Stimulated activated CD8-positive, alpha-beta memory T cell treated with anti-CD3 and anti-CD28 coated beads, Interleukin-2, amount 100 ng/mL, for 1 hour (primary cell): ENCODE results near the gene RBMS2.
"Not testable (repeated sequence)": the region's sequence is repeated elsewhere in the genome, so short reads cannot be mapped to it uniquely, and the experiment has no call there.

Source experiments
- DNase-seq, 2 donors: peaks; one replicate each; pipeline ENCODE4 v3.0.0-alpha.2; 2020; ENCODE audit warnings: low read depth in 2 of 2

Gene RBMS2, protein sequence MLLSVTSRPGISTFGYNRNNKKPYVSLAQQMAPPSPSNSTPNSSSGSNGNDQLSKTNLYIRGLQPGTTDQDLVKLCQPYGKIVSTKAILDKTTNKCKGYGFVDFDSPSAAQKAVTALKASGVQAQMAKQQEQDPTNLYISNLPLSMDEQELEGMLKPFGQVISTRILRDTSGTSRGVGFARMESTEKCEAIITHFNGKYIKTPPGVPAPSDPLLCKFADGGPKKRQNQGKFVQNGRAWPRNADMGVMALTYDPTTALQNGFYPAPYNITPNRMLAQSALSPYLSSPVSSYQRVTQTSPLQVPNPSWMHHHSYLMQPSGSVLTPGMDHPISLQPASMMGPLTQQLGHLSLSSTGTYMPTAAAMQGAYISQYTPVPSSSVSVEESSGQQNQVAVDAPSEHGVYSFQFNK

DNA sequence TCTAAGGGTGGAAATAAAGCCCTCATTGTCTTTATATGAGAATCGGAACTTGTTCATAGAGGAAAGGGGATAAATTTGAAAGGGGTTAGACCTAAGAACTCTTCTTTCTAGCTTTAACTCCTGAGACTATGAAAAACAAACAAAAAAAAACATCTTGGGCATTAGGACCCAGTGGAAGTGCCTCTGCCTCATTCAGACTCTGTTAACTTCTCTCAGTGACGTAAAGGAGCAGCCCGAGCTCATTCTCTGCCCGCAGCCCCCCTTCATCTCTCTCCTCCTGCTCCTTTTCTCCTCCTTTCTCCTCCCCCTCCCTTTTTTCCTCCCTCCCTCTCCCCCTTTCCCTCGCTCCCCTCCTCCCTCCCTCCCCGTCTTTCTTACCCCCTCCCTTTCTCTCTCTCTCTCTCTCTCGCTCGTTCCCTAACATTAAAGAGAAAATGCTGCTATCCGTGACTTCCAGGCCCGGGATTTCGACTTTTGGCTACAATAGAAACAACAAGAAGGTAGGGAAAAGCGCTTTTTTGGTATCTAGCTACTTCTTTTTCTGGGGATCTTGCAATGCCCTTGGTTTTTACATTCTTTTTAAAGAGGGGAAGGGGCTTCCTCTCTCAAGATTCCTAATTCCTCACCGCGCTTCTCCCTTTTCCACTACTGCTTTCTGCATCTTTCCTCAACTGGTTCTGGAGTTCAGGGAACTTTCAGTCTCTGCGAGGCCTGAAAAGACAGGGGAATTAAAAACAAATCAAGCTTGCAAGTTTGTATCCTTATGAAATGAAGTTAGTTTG is at the start of gene RBMS2:
Gene RBMS2, plus strand, starts transcription at position 231 of the 782 bp plus-strand sequence. Its CDS starts 204 bp downstream, at position 435.
- peak; percentile 6 to 7 for DNase-seq

DNA sequence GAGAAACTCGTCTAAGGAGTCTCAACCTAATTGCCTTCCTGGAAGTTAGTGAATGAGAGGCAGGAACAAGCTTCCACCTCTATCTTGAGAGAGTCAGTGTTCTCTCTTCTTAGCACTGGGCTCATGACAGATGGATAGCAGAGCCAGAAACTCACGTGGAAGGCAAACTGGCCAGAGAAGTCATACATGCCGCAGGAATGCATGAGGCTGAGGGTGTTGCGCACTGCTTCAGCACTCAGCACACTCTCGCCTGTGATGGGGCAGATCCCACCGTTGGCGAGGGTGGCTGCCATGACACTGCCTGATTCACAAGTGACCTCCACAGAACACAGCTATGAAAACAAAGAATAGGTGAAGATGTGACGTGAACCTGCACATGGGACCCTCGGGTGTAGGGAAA is 47.2 kb upstream of the RBMS2 start:
- no peak for DNase-seq

DNA sequence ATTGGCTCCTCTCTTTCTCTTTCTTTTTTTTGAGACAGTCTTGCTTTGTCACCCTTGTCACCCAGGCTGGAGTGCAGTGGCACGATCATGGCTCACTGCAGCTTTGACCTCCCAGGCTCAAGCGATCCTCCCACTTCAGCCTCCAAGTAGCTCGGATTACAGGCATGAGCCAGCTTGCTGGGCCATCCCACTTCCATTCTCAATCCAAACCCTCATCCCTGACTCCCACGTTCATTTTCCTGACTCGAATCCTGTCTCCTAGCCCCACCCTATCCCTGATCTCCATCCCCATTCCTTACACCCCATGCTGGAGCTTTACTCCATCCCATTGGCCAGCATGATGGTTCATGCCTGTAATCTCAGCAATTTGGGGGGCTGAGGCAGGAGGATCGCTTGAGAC is 45.5 kb upstream of the RBMS2 start:
- no peak for DNase-seq

DNA sequence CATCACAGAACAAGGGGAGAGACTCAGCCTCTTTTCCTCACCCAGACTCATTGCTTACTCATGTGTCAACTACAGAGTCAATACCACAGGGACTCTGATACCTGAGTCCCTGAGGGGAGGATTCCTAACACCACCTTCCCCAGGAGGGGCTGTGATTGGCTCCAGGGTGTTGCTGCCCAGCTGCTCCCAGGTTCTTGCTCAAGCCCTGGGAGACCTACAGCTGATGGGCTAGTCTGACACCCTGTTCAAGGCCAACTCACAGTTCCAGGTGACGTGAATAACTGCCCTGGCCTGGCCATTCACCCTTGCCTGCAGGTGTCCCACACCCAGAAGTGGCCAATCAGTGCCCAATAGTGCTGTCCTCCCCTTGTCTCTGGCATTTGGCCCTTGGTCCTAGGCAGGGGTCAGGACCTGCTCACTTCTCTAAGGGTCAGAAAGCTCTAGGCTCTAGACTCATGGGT is 44.6 kb upstream of the RBMS2 start:
- DNase-seq, result no peak

DNA sequence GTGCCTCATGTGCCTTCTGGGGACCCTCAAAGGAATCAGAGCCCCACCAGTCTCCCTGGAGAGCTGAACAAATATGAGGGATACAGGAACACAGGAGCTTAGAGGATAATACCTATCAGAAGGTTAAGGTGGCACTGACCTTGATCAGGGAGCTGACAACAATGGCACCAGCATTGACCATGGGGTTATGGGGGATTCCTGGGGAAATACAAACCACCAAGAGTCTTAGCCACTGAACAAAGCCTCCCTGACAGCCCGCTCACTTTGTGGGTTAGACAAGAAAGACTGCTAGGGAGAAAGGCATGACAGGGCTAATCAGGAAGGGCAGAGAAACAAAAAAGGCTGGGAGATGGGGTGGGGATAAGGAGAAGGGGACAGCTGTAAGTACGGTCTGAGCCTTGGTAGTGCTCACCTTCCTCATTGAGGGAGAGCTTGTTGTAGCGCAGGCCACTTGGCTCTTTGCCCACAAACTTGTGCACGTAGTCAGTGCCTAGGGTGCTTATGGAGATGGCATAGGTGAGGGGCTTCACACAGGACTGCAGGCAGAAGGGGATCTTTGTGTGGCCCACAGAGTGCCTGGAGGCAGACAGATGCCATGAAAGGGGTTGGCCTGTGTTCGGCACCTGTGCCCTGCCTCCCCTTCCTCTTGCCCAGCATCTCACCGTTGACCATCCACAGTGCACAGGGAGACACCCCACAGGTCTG is 43.9 kb upstream of the RBMS2 start:
- no peak for DNase-seq

DNA sequence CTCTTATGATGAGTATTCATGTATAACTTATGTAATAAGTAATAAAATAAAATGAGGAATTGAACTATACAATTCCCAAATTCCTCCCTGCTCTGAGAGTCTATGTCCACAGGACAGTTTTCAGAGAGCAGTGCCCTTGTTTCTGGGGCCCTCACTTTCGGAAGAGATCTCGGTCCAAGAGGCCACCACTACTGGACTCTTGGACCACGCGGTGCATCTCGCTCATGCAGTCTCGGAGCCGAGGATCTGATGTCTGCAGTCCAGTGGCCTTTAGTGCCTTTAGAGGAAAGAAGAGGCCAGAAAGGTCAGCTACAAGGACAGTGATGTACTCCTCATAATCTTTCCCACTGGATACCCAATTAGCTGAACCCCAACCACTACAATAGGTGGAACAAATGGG is 42.0 kb upstream of the RBMS2 start:
- DNase-seq, result no peak

DNA sequence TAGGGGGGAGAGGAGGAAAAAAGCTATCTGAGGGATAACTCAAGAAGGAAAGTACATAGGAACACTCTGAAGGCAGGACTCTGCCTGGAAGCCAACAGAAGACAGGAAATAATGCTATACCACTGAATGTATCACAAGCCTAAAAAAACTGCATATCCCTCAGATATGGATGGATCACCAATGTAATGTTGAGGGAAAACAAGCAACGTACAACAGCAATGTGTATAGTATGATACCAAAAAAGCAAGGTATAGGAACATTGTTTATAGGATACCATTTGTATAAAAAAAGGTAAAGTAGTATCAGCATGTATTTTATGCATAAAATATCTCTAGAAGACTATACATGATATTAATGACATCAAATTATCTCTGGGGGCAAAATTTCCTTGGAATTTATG is 37.1 kb upstream of the RBMS2 start:
- no peak for DNase-seq

DNA sequence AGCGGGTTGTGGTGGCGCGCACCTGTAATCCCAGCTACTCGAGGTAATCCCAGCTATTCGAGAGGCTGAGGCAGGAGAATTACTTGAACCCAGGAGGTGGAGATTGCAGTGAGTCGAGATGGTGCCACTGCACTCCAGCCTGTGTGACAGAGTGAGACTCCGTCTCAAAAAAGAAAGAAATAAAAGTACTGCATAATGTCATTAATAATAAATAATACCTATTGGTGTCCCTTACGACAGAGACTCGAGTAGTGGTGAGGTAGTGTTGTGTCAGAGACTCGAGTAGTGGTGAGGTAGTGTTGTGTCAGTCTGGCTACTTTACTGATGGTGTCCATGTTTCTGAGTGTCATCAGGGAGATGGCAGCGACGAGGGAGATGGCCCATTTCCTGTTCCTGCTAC is 34.9 kb upstream of the RBMS2 start:
- DNase-seq, result no peak

DNA sequence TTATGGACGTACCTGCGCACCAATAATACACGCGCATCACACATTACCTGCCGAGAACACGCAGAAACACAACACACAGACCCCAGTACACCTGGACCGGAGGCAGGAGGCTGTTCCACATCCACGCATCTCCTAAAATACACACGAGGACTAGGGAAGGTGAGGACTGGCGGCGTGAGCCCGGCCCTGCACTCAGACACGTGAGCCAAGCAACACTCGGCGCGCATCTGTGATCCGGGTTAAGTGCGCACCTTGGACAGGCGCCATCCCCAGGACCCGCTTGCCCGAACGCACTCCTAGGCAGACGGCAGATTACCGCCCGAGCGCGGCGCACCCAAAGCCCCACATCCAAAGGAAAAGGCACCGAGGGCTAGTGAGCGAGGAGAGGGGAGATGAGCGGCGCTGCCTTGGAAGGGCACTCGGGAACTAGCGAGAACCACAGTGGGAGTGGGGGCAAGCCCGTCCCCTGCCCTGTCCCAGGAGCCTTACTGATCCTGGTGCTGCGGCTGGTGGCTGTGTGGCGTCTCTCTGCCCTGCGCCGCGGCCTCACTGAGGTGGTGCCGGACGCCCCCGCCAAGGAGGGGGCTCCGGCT is 34.1 kb upstream of the RBMS2 start:
- no peak for DNase-seq

DNA sequence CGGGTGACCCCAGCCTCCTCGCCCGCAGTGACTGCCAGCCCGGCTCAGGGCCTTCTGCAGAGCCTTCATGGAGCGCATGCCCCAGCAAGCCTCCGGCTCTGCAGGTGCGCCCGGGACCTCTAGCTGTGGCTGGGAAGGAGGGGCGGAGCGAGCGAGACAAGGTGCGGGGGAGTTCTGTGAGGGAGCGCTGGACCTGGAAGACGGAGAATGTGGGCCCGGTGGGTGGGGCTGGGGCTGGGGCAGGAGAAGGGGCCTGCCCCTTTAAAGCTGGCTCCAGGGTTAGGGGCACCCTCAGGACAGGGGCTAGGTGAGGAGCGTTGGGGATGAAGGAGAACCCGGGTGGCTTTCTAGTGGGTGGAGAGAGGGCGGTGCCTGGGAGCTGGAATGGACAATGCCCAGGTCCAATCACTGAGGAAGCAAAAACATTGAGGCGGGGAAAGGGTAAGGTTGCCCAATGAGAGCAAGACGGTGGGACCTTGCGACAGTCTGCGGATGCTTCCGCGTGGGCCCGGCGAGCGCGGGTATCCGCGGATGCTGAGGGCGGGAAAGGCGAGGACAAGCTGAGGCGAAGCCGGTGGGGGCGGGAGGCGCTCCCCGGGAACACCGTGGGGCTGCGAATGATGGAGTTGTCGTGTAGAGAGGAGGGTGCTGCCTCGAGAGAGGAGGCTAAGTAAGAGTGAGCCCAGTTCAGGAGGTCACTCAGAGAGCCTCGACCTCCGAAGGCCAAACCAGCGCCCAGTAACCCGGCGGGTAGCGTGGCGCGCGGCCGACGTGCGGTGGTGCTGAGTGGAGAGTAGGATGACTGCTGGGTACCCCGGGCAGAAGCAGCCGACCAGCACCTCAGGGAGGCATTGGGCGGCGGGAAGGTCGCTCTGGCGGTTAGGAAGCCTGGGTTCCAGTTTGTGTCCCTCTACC is 33.3 kb upstream of the RBMS2 start, which contains the start of gene GLS2:
Gene GLS2, minus strand, starts transcription at position 121 of the 915 bp plus-strand sequence. Its CDS starts 43 bp downstream, at position 78.
- peak; percentile 45 to 48 for DNase-seq

DNA sequence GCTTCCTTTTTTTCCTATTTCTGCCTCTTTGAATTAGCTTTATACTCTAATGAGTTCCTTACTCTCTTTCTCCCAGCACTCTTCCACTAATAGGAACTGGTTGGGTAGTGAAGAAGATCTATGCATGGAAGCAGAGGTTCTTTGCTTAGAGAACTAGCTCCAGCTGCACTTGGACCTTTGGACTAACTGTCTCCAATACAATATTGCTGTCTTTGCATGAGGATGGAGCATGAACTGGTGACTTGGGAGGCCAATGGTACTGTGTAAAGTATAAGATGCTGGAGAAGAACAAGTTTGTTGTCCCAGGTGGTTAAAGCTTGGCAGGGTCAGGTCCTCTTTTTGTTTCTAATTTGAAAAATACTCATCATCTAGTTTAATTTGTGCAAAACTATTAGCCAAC is 31.3 kb upstream of the RBMS2 start:
- DNase-seq, result no peak

DNA sequence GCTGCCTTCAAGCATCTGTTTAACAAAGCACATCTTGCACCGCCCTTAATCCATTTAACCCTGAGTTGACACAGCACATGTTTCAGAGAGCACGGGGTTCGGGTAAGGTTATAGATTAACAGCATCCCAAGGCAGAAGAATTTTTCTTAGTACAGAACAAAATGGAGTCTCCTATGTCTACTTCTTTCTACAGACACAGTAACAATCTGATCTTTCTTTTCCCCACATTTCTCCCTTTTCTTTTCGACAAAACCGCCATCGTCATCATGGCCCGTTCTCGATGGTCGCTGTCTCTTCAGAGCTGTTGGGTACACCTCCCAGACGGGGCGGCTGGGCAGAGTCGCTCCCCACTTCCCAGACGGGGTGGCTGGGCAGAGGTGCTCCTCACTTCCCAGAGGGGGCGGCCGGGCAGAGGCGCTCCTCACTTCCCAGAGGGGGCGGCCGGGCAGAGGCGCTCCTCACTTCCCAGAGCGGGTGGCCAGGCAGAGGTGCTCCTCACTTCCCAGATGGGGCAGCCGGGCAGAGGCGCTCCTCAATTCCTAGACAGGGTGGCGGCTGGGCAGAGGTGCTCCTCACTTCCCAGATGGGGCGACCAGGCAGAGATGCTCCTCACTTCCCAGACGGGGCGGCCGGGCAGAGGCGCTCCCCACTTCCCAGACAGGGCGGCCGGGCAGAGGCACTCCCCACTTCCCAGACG is 28.1 kb upstream of the RBMS2 start:
- DNase-seq, result not testable (repeated sequence)

DNA sequence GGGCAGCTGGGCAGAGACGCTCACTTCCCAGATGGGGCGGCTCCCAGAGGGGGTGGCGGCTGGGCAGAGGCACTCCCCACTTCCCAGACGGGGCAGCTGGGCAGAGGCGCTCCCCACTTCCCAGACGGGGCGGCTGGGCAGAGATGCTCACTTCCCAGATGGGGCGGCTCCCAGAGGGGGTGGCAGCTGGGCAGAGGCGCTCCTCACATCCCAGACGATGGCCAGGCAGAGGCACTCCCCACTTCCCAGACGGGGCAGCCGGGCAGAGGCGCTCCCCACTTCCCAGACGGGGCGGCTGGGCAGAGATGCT is 27.6 kb upstream of the RBMS2 start:
- not testable (repeated sequence) for DNase-seq

DNA sequence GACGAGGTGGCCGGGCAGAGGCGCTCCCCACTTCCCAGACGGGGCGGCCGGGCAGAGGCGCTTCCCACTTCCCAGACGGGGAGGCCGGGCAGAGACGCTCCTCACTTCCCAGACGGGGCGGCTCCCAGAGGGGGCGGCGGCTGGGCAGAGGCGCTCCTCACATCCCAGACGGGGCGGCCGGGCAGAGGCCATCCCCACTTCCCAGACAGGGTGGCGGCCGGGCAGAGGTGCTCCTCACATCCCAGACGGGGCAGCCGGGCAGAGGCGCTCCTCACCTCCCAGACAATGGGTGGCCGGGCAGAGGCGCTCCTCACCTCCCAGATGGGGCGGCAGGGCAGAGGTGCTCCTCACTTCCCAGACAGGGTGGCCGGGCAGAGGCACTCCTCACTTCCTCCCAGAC is 27.1 kb upstream of the RBMS2 start:
- DNase-seq, result not testable (repeated sequence)

DNA sequence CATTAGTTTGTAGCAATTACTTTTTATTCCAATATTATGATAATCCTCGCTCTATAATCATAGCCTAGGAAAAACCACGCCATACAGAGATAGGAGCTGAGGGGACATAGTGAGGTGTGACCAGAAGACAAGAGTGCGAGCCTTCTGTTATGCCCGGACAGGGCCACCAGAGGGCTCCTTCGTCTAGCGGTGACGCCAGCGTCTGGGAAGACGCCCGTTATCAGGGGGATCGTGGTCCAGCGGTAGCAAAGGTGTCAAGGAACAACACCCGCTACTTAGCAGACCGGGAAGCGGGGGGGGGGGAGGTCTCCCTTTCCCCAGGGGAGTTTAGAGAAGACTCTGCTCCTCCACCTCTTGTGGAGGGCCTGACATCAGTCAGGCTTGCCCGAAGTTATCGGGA is 24.9 kb upstream of the RBMS2 start:
- peak; percentile 22 to 37 for DNase-seq

DNA sequence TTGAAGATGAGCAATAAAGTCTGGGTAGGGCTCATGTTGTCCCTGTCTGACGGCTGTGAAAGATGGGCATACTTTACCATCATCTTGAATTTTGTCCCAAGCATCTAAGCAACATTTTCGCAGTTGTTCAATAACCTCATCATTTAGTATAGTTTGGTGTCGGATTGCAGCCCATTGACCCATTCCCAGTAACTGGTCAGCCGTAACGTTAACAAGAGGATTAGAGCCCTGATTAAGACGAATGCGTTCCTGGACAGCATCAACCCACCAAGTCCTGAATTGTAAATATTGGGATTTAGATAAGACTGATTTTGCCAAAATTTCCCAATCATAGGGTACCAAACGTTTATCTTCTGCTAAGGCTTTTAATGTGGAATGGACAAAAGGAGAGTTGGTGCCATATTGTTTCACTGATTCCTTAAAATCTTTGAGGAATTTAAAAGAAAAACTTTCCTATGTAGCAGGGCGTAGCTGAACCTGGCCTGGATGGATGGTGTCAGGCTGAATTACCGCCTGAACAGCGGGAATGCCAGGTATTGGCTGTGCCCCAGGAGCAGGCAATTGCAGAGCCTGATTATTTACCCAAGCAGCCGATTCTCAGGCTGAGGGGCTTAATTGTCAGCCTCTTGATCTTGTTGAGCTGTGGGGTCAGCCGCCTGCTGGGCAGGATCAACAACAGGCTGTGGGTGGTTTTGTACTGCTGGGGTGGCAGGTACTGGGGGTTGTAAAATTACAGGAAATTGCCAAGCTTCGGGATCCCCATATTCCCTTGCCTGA is 23.3 kb upstream of the RBMS2 start:
- not testable (repeated sequence) for DNase-seq

DNA sequence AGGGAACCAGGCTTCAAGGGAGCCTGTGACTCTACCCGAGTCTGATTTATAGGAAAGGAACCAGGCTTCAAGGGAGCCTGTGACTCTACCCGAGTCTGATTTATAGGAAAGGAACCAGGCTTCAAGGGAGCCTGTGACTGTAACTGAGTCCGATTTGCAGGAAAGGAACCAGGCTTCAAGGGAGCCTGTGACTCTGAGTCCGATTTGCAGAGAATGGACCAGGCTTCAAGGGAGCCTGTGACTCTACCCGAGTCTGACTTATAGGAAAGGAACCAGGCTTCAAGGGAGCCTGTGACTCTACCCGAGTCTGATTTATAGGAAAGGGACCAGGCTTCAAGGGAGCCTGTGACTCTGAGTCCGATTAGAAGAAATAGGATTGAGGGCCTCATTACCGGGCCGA is 22.2 kb upstream of the RBMS2 start:
- DNase-seq, result not testable (repeated sequence)

DNA sequence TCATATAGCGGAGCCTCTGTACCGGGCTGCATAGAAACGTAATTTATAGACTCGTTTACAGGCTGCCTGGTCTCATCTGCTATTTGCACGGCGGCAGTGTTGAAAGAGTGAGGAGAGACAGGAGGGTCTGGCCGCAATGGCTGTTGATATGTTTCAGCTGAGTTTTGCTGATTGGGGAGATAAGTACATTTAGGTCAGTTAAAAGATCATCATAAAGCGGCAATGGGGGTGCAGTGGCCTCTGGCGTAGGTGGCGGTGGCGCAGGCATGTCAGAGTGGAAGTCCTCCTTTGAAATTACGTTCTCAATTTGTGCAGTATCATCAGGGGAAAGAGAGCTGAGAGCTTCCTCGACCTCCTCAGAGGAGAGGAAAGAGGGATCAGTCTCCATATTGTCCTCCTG is 21.7 kb upstream of the RBMS2 start:
- DNase-seq, result not testable (repeated sequence)

DNA sequence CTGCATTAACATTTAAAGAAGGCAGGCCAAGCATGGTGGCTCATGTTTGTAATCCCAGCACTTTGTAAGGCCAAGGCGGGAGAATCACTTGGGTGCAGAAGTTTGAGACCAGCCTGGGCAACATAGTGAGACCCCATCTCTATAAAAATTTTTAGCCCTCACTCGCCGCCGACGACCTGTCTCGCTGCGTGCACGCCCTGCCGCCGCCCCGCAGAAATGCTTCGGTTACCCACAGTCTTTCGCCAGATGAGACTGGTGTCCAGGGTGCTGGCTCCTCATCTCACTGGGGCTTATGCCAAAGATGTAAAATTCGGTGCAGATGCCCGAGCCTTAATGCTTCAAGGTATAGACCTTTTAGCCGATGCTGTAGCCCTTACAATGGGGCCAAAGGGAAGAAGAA is 10.8 kb upstream of the RBMS2 start:
- DNase-seq, result no peak

DNA sequence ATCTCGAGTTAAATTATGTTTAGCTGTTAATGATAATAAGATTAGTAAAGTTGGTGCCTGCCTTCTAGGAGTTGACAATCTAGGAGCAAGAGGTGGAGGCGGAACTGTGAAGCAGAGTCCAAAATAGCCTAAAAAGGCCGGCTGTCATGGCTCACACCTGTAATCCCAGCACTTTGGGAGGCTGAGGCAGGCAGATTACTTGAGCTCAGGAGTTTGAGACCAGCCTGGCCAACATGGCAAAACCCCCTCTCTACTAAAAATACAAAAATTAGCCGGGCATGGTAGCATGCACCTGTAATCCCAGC is 7.7 kb upstream of the RBMS2 start:
- DNase-seq, result not testable (repeated sequence)
